ENCODE data around the gene B4GAT1. TPM values are rescaled to one million over a fixed set of nuclear protein-coding genes. Genes with fewer than 3 reads are reported as not detected.
A peak's percentile ranks its signal among the peaks of the same experiment; 100 is the strongest.

Gene B4GAT1
- total and polyA plus RNA-seq, 2 of the 13 experiments (the other 11 are each of a cell fraction or from before 2014, with no cell fraction given): 40.4 to 109 TPM

DNA sequence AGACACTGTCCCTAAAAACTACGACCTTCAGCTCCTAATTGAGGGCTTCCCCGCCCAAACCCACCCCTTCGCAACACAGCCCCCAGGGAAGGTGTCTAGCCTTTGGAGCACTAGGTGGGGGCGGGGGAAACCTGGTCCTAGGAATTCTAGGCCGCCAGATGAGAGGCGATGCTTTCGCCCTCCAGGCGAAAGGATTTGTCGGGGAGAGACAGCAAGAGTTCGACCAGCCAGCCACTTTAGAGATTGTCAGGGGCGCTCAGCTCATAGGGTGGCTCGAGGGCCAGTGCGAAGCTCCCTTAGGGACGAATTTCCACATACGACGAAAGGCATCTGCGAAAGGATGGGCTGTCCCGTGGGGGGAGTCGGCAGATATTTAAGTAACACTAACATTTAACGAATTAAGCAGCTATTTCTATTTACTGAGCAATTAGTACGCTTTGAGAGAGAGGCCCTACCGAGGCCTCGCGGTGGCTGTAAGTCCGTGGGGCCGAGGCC, 35.9 kb downstream of the B4GAT1 start (continued):
- no peak for TF ChIP-seq ZNF383 (CRISPR knock-in tag; IDR thresholded peaks at IDR 0.05; ENCODE audit: borderline replicate concordance)
- no peak for TF ChIP-seq RFX5 (IDR thresholded peaks at IDR 0.05; ENCODE audit: low read depth, low read length)
- TF ChIP-seq GTF2F1 (IDR thresholded peaks at IDR 0.05; ENCODE audit: low read length): no peak
- TF ChIP-seq HMGA1 (CRISPR knock-in tag; conservative IDR thresholded peaks at IDR 0.05): no peak
- 0 out of 2 replicates have a peak, but pooled peaks have one; percentile 44 for TF ChIP-seq ARID2 (CRISPR knock-in tag; IDR thresholded peaks at IDR 0.05; ENCODE audit: borderline replicate concordance)
- TF ChIP-seq POLR2G (IDR thresholded peaks at IDR 0.05; ENCODE audit: low read depth, low read length): no peak
- TF ChIP-seq KDM6A (CRISPR knock-in tag; IDR thresholded peaks at IDR 0.05; ENCODE audit: low read depth): no peak
- TF ChIP-seq AHR (CRISPR knock-in tag; IDR thresholded peaks at IDR 0.05): no peak
- no peak for TF ChIP-seq KLF11 (CRISPR knock-in tag; IDR thresholded peaks at IDR 0.05)
- no peak for TF ChIP-seq NFIC (IDR thresholded peaks at IDR 0.05; ENCODE audit: low read length)
- no peak for TF ChIP-seq FOXA1 (IDR thresholded peaks at IDR 0.05)
- no peak for TF ChIP-seq FOXA1 (CRISPR knock-in tag; IDR thresholded peaks at IDR 0.05)
- TF ChIP-seq RBM39 (IDR thresholded peaks at IDR 0.05; ENCODE audit: low read depth, low read length, poor library complexity, severe bottlenecking): no peak
- no peak for TF ChIP-seq ZMAT3 (CRISPR knock-in tag; conservative IDR thresholded peaks at IDR 0.05)
- TF ChIP-seq ZNF569 (CRISPR knock-in tag; IDR thresholded peaks at IDR 0.05; ENCODE audit: borderline replicate concordance): no peak
- no peak for TF ChIP-seq TAF15 (IDR thresholded peaks at IDR 0.05; ENCODE audit: low read depth, low read length, poor library complexity, severe bottlenecking)
- 0 out of 2 replicates have a peak, but pooled peaks have one; percentile 6 for TF ChIP-seq FOXK1 (CRISPR knock-in tag; IDR thresholded peaks at IDR 0.05; ENCODE audit: borderline replicate concordance, low read depth)
- TF ChIP-seq SOX5 (CRISPR knock-in tag; IDR thresholded peaks at IDR 0.05; ENCODE audit: borderline replicate concordance): no peak
- 0 out of 2 replicates have a peak, but pooled peaks have one; percentile 30 for TF ChIP-seq ZNF296 (CRISPR knock-in tag; conservative IDR thresholded peaks at IDR 0.05)
- TF ChIP-seq, protein P1, sequence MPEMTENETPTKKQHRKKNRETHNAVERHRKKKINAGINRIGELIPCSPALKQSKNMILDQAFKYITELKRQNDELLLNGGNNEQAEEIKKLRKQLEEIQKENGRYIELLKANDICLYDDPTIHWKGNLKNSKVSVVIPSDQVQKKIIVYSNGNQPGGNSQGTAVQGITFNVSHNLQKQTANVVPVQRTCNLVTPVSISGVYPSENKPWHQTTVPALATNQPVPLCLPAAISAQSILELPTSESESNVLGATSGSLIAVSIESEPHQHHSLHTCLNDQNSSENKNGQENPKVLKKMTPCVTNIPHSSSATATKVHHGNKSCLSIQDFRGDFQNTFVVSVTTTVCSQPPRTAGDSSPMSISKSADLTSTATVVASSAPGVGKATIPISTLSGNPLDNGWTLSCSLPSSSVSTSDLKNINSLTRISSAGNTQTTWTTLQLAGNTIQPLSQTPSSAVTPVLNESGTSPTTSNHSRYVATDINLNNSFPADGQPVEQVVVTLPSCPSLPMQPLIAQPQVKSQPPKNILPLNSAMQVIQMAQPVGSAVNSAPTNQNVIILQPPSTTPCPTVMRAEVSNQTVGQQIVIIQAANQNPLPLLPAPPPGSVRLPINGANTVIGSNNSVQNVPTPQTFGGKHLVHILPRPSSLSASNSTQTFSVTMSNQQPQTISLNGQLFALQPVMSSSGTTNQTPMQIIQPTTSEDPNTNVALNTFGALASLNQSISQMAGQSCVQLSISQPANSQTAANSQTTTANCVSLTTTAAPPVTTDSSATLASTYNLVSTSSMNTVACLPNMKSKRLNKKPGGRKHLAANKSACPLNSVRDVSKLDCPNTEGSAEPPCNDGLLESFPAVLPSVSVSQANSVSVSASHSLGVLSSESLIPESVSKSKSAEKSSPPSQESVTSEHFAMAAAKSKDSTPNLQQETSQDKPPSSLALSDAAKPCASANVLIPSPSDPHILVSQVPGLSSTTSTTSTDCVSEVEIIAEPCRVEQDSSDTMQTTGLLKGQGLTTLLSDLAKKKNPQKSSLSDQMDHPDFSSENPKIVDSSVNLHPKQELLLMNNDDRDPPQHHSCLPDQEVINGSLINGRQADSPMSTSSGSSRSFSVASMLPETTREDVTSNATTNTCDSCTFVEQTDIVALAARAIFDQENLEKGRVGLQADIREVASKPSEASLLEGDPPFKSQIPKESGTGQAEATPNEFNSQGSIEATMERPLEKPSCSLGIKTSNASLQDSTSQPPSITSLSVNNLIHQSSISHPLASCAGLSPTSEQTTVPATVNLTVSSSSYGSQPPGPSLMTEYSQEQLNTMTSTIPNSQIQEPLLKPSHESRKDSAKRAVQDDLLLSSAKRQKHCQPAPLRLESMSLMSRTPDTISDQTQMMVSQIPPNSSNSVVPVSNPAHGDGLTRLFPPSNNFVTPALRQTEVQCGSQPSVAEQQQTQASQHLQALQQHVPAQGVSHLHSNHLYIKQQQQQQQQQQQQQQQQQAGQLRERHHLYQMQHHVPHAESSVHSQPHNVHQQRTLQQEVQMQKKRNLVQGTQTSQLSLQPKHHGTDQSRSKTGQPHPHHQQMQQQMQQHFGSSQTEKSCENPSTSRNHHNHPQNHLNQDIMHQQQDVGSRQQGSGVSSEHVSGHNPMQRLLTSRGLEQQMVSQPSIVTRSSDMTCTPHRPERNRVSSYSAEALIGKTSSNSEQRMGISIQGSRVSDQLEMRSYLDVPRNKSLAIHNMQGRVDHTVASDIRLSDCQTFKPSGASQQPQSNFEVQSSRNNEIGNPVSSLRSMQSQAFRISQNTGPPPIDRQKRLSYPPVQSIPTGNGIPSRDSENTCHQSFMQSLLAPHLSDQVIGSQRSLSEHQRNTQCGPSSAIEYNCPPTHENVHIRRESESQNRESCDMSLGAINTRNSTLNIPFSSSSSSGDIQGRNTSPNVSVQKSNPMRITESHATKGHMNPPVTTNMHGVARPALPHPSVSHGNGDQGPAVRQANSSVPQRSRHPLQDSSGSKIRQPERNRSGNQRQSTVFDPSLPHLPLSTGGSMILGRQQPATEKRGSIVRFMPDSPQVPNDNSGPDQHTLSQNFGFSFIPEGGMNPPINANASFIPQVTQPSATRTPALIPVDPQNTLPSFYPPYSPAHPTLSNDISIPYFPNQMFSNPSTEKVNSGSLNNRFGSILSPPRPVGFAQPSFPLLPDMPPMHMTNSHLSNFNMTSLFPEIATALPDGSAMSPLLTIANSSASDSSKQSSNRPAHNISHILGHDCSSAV (CRISPR knock-in tag; IDR thresholded peaks at IDR 0.05; ENCODE audit: borderline replicate concordance): no peak
- TF ChIP-seq, protein P2, sequence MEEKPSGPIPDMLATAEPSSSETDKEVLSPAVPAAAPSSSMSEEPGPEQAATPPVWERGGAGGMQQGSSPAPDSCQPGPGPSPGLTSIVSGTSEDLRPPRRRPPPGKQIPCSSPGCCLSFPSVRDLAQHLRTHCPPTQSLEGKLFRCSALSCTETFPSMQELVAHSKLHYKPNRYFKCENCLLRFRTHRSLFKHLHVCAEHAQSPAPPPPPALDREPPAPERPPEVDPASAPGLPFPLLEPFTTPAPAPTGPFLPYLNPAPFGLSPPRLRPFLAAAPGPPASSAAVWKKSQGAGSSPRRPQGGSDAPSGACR (CRISPR knock-in tag; IDR thresholded peaks at IDR 0.05): no peak
- no peak for TF ChIP-seq ZSCAN31 (CRISPR knock-in tag; IDR thresholded peaks at IDR 0.05; ENCODE audit: low read depth)
